GM12892 (cell line): Measurements from ENCODE around the gene MRPL19.

ENCODE experiments used
- POLR2A ChIP-seq: IDR thresholded peaks from 2 replicates; pipeline ENCODE4 v1.6.1; 2011; ENCODE audit warnings: low read depth, low read length, control low read depth
- POLR2AphosphoS5 ChIP-seq: IDR thresholded peaks from 2 replicates; pipeline ENCODE4 v1.6.1; 2011; ENCODE audit warnings: low read depth, low read length, control low read depth

- TF ChIP-seq POLR2A (no peak), POLR2AphosphoS5 (no peak)
These were observed 9.3 kb downstream of the MRPL19 start for GRCh38 chr2:75655861-75656260.
